ENCODE results near the gene PRRT4. TPM values are rescaled to one million over a fixed set of nuclear protein-coding genes. Genes with fewer than 3 reads are reported as not detected.

Gene PRRT4
- total and polyA plus RNA-seq, 2 of the 13 experiments (the other 11 are each of a cell fraction or from before 2014, with no cell fraction given): not detected

DNA sequence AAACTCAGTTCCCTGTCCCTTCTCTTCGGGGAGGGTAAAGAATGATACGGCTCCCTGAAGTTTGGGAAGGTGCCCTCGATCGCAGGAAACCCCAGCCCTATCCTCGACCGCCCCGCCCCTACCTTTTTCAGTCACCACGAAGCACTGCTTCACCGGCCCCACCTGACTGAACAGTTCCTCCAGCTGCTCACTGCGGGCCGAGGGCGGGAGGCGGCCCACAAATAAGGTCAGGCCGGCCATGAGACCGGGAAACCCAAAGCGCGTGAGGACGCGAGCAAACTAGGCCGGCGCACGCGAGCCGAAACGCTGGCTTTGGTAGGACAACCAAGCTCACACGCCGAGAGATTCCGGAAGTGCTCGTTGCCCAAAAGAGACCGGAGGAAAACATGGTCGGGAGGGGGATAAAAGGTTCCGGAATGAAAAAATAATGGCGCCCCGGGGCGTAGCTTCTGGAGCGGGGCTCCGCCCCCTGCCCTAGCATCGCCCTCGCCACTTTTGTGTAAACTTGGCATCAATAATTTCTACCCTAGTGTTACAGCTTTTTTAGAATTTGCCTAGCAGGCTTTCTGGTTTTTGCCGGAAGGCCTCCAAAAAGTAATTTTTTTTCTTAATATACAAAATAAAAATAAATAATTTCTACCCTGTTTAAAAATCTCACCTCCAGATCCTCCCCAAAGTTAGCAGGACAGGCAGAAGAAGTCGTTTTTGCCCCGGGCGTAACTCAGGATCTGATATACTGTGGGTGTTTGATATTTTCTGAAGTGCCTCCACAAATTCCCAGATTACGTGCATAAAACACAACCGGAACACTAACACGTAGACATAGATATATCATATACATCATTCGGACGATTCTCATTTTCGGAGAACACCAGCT lies 17.7 kb downstream of the PRRT4 start, which contains the start of gene RBM28 (continued):
- TF ChIP-seq ZNF687 (CRISPR knock-in tag; IDR thresholded peaks at IDR 0.05) (peak; percentile 99), POLR2AphosphoS5 (IDR thresholded peaks at IDR 0.05; ENCODE audit: low read depth, low read length) (peak; percentile 94), STAT5B (CRISPR knock-in tag; IDR thresholded peaks at IDR 0.05) (0 out of 2 replicates have a peak, but pooled peaks have one; percentile 78), ZNF354B (CRISPR knock-in tag; IDR thresholded peaks at IDR 0.05) (peak; percentile 99), ZNF235 (CRISPR knock-in tag; IDR thresholded peaks at IDR 0.05; ENCODE audit: borderline replicate concordance) (no peak), HBP1 (CRISPR knock-in tag; IDR thresholded peaks at IDR 0.05; ENCODE audit: low read depth) (peak; percentile 73; the same call in 1 of the 2 replicates), ZNF577 (CRISPR knock-in tag; IDR thresholded peaks at IDR 0.05; ENCODE audit: borderline replicate concordance, low read depth) (no peak; the same call in 1 of the 2 replicates), ZBTB2 (CRISPR knock-in tag; IDR thresholded peaks at IDR 0.05; ENCODE audit: low read depth) (peak; percentile 93), SAP130 (CRISPR knock-in tag; IDR thresholded peaks at IDR 0.05; ENCODE audit: low read depth) (peak; percentile 97), SMYD3 (CRISPR knock-in tag; IDR thresholded peaks at IDR 0.05) (peak; percentile 100), DMAP1 (CRISPR knock-in tag; IDR thresholded peaks at IDR 0.05) (peak; percentile 98), CREB1 (IDR thresholded peaks at IDR 0.05) (peak; percentile 41; the same call in 1 of the 2 replicates), CREB1 (CRISPR knock-in tag; IDR thresholded peaks at IDR 0.05) (peak; percentile 83), ARNT2 (CRISPR knock-in tag; IDR thresholded peaks at IDR 0.05; ENCODE audit: low read depth) (peak; percentile 100), NFYB (CRISPR knock-in tag; IDR thresholded peaks at IDR 0.05) (peak; percentile 74), IKZF1 (IDR thresholded peaks at IDR 0.05) (no peak), DNMT1 (CRISPR knock-in tag; IDR thresholded peaks at IDR 0.05) (no peak), ZNF367 (CRISPR knock-in tag; IDR thresholded peaks at IDR 0.05; ENCODE audit: borderline replicate concordance) (peak; percentile 89; the same call in 1 of the 2 replicates), FOXK2 (IDR thresholded peaks at IDR 0.05) (peak; percentile 16; the same call in 1 of the 2 replicates), ZNF570 (CRISPR knock-in tag; IDR thresholded peaks at IDR 0.05; ENCODE audit: borderline replicate concordance) (peak; percentile 97), ZNF510 (CRISPR knock-in tag; IDR thresholded peaks at IDR 0.05; ENCODE audit: low read depth) (peak; percentile 98; the same call in 1 of the 2 replicates), U2AF2 (IDR thresholded peaks at IDR 0.05; ENCODE audit: low read depth, low read length) (no peak), TMF1 (CRISPR knock-in tag; IDR thresholded peaks at IDR 0.05; ENCODE audit: low read depth) (peak; percentile 100), U2AF1 (optimal IDR thresholded peaks at IDR 0.05; ENCODE audit: low read depth, low read length) (peak; percentile 95), POLR2AphosphoS2 (IDR thresholded peaks at IDR 0.05; ENCODE audit: low read depth, low read length) (no peak)

Data from HepG2 (cell line).